H9 (cell line): ENCODE results near the gene ABTB1. TPM values are rescaled to one million over a fixed set of nuclear protein-coding genes. Genes with fewer than 3 reads are reported as not detected.

Source experiments
- DNase-seq: peaks from one replicate; pipeline ENCODE4 v3.0.0-alpha.2; 2017
- H2AFZ ChIP-seq: one replicate; pipeline ENCODE4 v1.6.1; 2013; ENCODE audit warnings: mild to moderate bottlenecking, low read length, control low read depth, moderate library complexity
- H2AK5ac ChIP-seq: 2 replicates; pipeline ENCODE4 v1.6.1; 2013; ENCODE audit warnings: low read length, control low read depth, mixed read lengths; ENCODE audit not compliant: insufficient read length
- H2BK120ac ChIP-seq: one replicate; pipeline ENCODE4 v1.6.1; 2013; ENCODE audit warnings: low read depth, mild to moderate bottlenecking, low read length, control low read depth, inconsistent platforms; ENCODE audit not compliant: poor library complexity, severe bottlenecking
- H2BK12ac ChIP-seq: 2 replicates; pipeline ENCODE4 v1.6.1; 2013; ENCODE audit warnings: low read length, control low read depth, mixed read lengths, low read depth; ENCODE audit not compliant: insufficient read length
- H2BK15ac ChIP-seq: 2 replicates; pipeline ENCODE4 v1.6.1; 2013; ENCODE audit warnings: low read depth, low read length, control low read depth
- H2BK20ac ChIP-seq: one replicate; pipeline ENCODE4 v1.6.1; 2013; ENCODE audit warnings: low read depth, mild to moderate bottlenecking, low read length, control low read depth, inconsistent platforms; ENCODE audit not compliant: poor library complexity, severe bottlenecking
- H2BK5ac ChIP-seq: 2 replicates; pipeline ENCODE4 v1.6.1; 2013; ENCODE audit warnings: low read length, control low read depth, mixed read lengths; ENCODE audit not compliant: insufficient read length
- H3K14ac ChIP-seq: 2 replicates; pipeline ENCODE4 v1.6.1; 2013; ENCODE audit warnings: low read length, control low read depth; ENCODE audit not compliant: insufficient read depth
- H3K18ac ChIP-seq: 2 replicates; pipeline ENCODE4 v1.6.1; 2013; ENCODE audit warnings: low read depth, mild to moderate bottlenecking, mixed read lengths, low read length, control low read depth; ENCODE audit not compliant: insufficient read length
- H3K23ac ChIP-seq: 2 replicates; pipeline ENCODE4 v1.6.1; 2013; ENCODE audit warnings: low read length, control low read depth, mixed read lengths, low read depth; ENCODE audit not compliant: insufficient read length
- H3K23me2 ChIP-seq: 2 replicates; pipeline ENCODE4 v1.6.1; 2013; ENCODE audit warnings: low read depth, mild to moderate bottlenecking, mixed read lengths, low read length, control low read depth; ENCODE audit not compliant: insufficient read length, poor library complexity, severe bottlenecking
- H3K27ac ChIP-seq: 2 replicates; pipeline ENCODE4 v1.5.1; 2013; ENCODE audit warnings: low read length, control low read depth, mixed read lengths, low read depth; ENCODE audit not compliant: insufficient read length
- H3K27me3 ChIP-seq: 2 replicates; pipeline ENCODE4 v1.6.1; 2013; ENCODE audit warnings: low read length, control low read depth, inconsistent platforms; ENCODE audit not compliant: insufficient read depth
- H3K4ac ChIP-seq: 2 replicates; pipeline ENCODE4 v1.6.1; 2013; ENCODE audit warnings: low read depth, mild to moderate bottlenecking, control low read depth, inconsistent platforms, low read length, moderate library complexity
- H3K4me1 ChIP-seq: 2 replicates; pipeline ENCODE4 v1.6.1; 2013; ENCODE audit warnings: low read length, control low read depth, inconsistent platforms; ENCODE audit not compliant: insufficient read depth
- H3K4me2 ChIP-seq: 2 replicates; pipeline ENCODE4 v1.6.1; 2013; ENCODE audit warnings: low read length, control low read depth, mixed read lengths; ENCODE audit not compliant: insufficient read length, insufficient read depth
- H3K56ac ChIP-seq: 2 replicates; pipeline ENCODE4 v1.6.1; 2013; ENCODE audit warnings: low read depth, mild to moderate bottlenecking, mixed read lengths, low read length, control low read depth; ENCODE audit not compliant: insufficient read length
- H3K79me1 ChIP-seq: 2 replicates; pipeline ENCODE4 v1.6.1; 2013; ENCODE audit warnings: low read depth, mild to moderate bottlenecking, moderate library complexity, low read length, control low read depth, inconsistent platforms; ENCODE audit not compliant: insufficient read depth, poor library complexity, severe bottlenecking
- H3K79me2 ChIP-seq: 2 replicates; pipeline ENCODE4 v1.6.1; 2013; ENCODE audit warnings: low read length, control low read depth, inconsistent platforms; ENCODE audit not compliant: insufficient read depth
- H3K9ac ChIP-seq: 2 replicates; pipeline ENCODE4 v1.6.1; 2013; ENCODE audit warnings: low read length, control low read depth, mixed read lengths; ENCODE audit not compliant: insufficient read length; ENCODE audit errors: extremely low read depth
- H3K9me3 ChIP-seq: one replicate; pipeline ENCODE4 v1.6.1; 2013; ENCODE audit warnings: low read depth, low read length, inconsistent platforms; ENCODE audit not compliant: control insufficient read depth
- H3T11ph ChIP-seq: one replicate; pipeline ENCODE4 v1.6.1; 2013; ENCODE audit warnings: mild to moderate bottlenecking, low read length, control low read depth, inconsistent platforms
- H4K20me1 ChIP-seq: one replicate; pipeline ENCODE4 v1.6.1; 2013; ENCODE audit not compliant: control insufficient read depth, insufficient read length, insufficient read depth
- H4K5ac ChIP-seq: 2 replicates; pipeline ENCODE4 v1.6.1; 2013; ENCODE audit warnings: low read depth, mild to moderate bottlenecking, mixed read lengths, low read length, control low read depth; ENCODE audit not compliant: insufficient read length
- H4K8ac ChIP-seq: replicated peaks from 2 replicates; pipeline ENCODE4 v1.6.1; 2013; ENCODE audit warnings: low read length, control low read depth, mixed read lengths, low read depth; ENCODE audit not compliant: insufficient read length
- H4K91ac ChIP-seq: 2 replicates; pipeline ENCODE4 v1.6.1; 2013; ENCODE audit warnings: low read depth, mild to moderate bottlenecking, moderate library complexity, mixed read lengths, low read length, control low read depth; ENCODE audit not compliant: insufficient read length
- H3K27ac Mint-ChIP-seq, 3 experiments: 2 replicates in 2 of 3; 3 replicates in 1 of 3; pipeline ENCODE4 v1.8.0; 2020 to 2021; ENCODE audit warnings: mixed read lengths in 3 of 3, mild to moderate bottlenecking in 1 of 3, moderate library complexity in 1 of 3
- H3K27me3 Mint-ChIP-seq: 2 replicates; pipeline ENCODE4 v1.8.0; 2021; ENCODE audit warnings: low read depth, mild to moderate bottlenecking, moderate library complexity, mixed read lengths
- H3K36me3 Mint-ChIP-seq, 3 experiments: 2 replicates in 2 of 3; 3 replicates in 1 of 3; pipeline ENCODE4 v1.8.0; 2020 to 2021; ENCODE audit warnings: low read depth in 3 of 3, mixed read lengths in 3 of 3; ENCODE audit not compliant: insufficient read depth in 1 of 3
- H3K4me1 Mint-ChIP-seq, 2 experiments: 2 replicates each; pipeline ENCODE4 v1.8.0; 2020; ENCODE audit warnings: mixed read lengths in 2 of 2
- H3K4me3 Mint-ChIP-seq, 2 experiments: 2 replicates in 1 of 2; 3 replicates in 1 of 2; pipeline ENCODE4 v1.8.0; 2020 to 2021; ENCODE audit warnings: mild to moderate bottlenecking in 2 of 2, mixed read lengths in 2 of 2, moderate library complexity in 1 of 2
- H3K9me3 Mint-ChIP-seq, 2 experiments: 2 replicates in 1 of 2; 3 replicates in 1 of 2; pipeline ENCODE4 v1.8.0; 2020; ENCODE audit warnings: mild to moderate bottlenecking in 2 of 2, mixed read lengths in 2 of 2, moderate library complexity in 1 of 2
- WGBS: extraction: QIAGEN DNeasy Blood & Tissue Kit; methylation state at CpG from one replicate; pipeline ENCODE4 v1.1.7; 2013; ENCODE audit warnings: missing lambda C conversion rate, low lambda C conversion rate, mixed read lengths; ENCODE audit not compliant: insufficient read length; ENCODE audit errors: extremely low coverage; 5-methylcytosine and 5-hydroxymethylcytosine counted together
- total RNA-seq: library from RNA; stranded (reverse); gene quantifications from 2 replicates; pipeline ENCODE4 v1.2.1, GENCODE V29; 2021
- TF ChIP-seq, protein P1 (sequence below): fragments of 200-600 bp; sonication (generic); conservative IDR thresholded peaks from 3 replicates; pipeline ENCODE4 v1.8.0; 2021; ENCODE audit warnings: antibody characterized with exemption, mild to moderate bottlenecking

Gene ABTB1
- total RNA-seq, 1 experiment from 2014 or later = 6.2 TPM

DNA sequence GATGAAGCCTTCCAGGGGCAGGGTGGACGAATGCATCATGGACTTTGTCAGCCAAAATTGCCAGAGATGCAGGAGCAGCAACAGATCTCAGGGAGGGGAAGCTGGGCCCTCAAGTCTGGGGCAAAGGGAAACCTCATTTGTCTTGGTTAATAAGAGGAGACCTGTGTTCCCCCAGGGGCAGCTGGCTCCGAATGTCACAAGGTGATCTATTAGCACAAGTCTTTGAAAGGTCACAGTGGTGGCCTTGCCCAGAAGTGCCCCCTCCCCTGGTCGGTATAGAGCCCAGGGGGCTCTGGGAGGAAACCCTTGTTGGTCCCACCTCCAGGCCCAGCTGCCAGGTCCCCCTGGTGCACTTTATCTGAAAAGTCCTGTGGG, 46.2 kb downstream of the ABTB1 start:
- no peaks in the 10 kb centered on the region for H4K20me1 ChIP-seq
- H3K56ac ChIP-seq = no peak overlapping the region
- H3T11ph ChIP-seq = no peak overlapping the region
- H3K36me3 Mint-ChIP-seq = peaks cover 0 to 3% (median 0%) of the 10 kb centered on the region in 3 experiments; a peak in 2 of 7 replicates
- no CpG with 5 or more reads among the region's 3 CpGs for WGBS
- H3K4me1 ChIP-seq = peaks cover 7% of the 10 kb centered on the region; the same call in 1 of the 2 replicates
- peaks cover 23 to 33% of the 10 kb centered on the region in 2 experiments for H3K4me1 Mint-ChIP-seq
- H2AK5ac ChIP-seq = no peak overlapping the region
- no peaks in the 10 kb centered on the region for H3K79me2 ChIP-seq
- DNase-seq = no peak
- H2BK5ac ChIP-seq = no peak overlapping the region
- H3K79me1 ChIP-seq = no peaks in the 10 kb centered on the region
- H3K27ac ChIP-seq = no peak overlapping the region
- H4K8ac ChIP-seq = no peak overlapping the region
- no peak overlapping the region for H3K4me3 Mint-ChIP-seq
- H3K9ac ChIP-seq = no peak overlapping the region
- no peak overlapping the region for H2AFZ ChIP-seq
- H3K4me2 ChIP-seq = no peak overlapping the region
- no peak overlapping the region for H4K91ac ChIP-seq
- H3K23me2 ChIP-seq = no peaks in the 10 kb centered on the region
- no peak overlapping the region for H3K27ac Mint-ChIP-seq
- peaks cover 24% of the 10 kb centered on the region for H3K27me3 Mint-ChIP-seq
- H3K27me3 ChIP-seq = no peaks in the 10 kb centered on the region; the same call in 1 of the 2 replicates
- H3K18ac ChIP-seq = no peak overlapping the region
- H3K14ac ChIP-seq = no peak overlapping the region
- no peak overlapping the region for H4K5ac ChIP-seq
- no peaks in the 10 kb centered on the region for H3K9me3 ChIP-seq
- H2BK20ac ChIP-seq = no peak overlapping the region
- H2BK12ac ChIP-seq = no peak overlapping the region
- H2BK120ac ChIP-seq = no peak overlapping the region
- H3K23ac ChIP-seq = no peak overlapping the region
- peaks cover 3 to 4% of the 10 kb centered on the region in 2 experiments; a peak in 4 of 5 replicates for H3K9me3 Mint-ChIP-seq
- TF ChIP-seq, protein P1, sequence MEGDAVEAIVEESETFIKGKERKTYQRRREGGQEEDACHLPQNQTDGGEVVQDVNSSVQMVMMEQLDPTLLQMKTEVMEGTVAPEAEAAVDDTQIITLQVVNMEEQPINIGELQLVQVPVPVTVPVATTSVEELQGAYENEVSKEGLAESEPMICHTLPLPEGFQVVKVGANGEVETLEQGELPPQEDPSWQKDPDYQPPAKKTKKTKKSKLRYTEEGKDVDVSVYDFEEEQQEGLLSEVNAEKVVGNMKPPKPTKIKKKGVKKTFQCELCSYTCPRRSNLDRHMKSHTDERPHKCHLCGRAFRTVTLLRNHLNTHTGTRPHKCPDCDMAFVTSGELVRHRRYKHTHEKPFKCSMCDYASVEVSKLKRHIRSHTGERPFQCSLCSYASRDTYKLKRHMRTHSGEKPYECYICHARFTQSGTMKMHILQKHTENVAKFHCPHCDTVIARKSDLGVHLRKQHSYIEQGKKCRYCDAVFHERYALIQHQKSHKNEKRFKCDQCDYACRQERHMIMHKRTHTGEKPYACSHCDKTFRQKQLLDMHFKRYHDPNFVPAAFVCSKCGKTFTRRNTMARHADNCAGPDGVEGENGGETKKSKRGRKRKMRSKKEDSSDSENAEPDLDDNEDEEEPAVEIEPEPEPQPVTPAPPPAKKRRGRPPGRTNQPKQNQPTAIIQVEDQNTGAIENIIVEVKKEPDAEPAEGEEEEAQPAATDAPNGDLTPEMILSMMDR = no peak
- no peak overlapping the region for H3K4ac ChIP-seq
- no peak overlapping the region for H2BK15ac ChIP-seq
